Neural crest cell (in vitro differentiated cells): Measurements from ENCODE around the gene ZNF134. TPM values are rescaled to one million over a fixed set of nuclear protein-coding genes. Genes with fewer than 3 reads are reported as not detected.

Experiments used
- DNase-seq: peaks from one replicate; pipeline ENCODE4 v3.0.0; 2021; ENCODE audit warnings: low read depth, mixed read lengths, low spot score
- H3K27ac Mint-ChIP-seq: one replicate; pipeline ENCODE4 v1.8.0; 2021; ENCODE audit warnings: mild to moderate bottlenecking, mixed read lengths; ENCODE audit not compliant: unreplicated experiment
- H3K27me3 Mint-ChIP-seq: 2 replicates; pipeline ENCODE4 v1.8.0; 2021; ENCODE audit warnings: low read depth, mild to moderate bottlenecking, mixed read lengths
- H3K36me3 Mint-ChIP-seq: 2 replicates; pipeline ENCODE4 v1.8.0; 2021; ENCODE audit warnings: low read depth, mild to moderate bottlenecking, mixed read lengths
- H3K4me1 Mint-ChIP-seq: 2 replicates; pipeline ENCODE4 v1.8.0; 2021; ENCODE audit warnings: mixed read lengths
- H3K4me3 Mint-ChIP-seq: one replicate; pipeline ENCODE4 v1.8.0; 2021; ENCODE audit warnings: mild to moderate bottlenecking, mixed read lengths
- H3K9me3 Mint-ChIP-seq: 2 replicates; pipeline ENCODE4 v1.8.0; 2021; ENCODE audit warnings: mixed read lengths
- total RNA-seq: library from RNA; stranded (reverse); gene quantifications from 2 replicates; pipeline ENCODE4 v1.2.1, GENCODE V29; 2021
- TF ChIP-seq, protein P1 (sequence below): fragments of 200-600 bp; sonication (generic); conservative IDR thresholded peaks from 2 replicates; pipeline ENCODE4 v1.5.0; 2021; ENCODE audit warnings: antibody characterized with exemption, mild to moderate bottlenecking

Gene ZNF134
- total RNA-seq, 1 donor from 2014 or later = 31.7 TPM

DNA sequence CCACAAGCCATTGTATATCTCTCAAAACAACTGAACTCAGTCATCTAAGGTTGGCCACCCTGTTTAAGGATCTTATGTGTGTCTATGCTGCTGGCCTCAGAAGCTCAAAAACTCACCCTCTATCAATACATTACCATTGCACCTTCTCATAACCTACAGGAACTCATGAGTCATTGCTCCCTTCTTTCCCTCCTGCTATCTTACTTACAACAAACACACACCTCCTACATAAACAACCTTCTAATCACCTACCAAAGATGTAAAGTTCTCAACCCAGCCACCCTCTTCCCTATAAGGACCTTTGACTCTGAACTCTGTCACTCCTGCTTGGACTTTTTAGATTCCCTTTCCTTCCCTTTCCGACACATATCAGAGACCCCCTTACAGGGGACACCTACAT, 41.4 kb downstream of the ZNF134 start:
- peaks cover 71% of the 10 kb centered on the region for H3K27me3 Mint-ChIP-seq
- TF ChIP-seq, protein P1, sequence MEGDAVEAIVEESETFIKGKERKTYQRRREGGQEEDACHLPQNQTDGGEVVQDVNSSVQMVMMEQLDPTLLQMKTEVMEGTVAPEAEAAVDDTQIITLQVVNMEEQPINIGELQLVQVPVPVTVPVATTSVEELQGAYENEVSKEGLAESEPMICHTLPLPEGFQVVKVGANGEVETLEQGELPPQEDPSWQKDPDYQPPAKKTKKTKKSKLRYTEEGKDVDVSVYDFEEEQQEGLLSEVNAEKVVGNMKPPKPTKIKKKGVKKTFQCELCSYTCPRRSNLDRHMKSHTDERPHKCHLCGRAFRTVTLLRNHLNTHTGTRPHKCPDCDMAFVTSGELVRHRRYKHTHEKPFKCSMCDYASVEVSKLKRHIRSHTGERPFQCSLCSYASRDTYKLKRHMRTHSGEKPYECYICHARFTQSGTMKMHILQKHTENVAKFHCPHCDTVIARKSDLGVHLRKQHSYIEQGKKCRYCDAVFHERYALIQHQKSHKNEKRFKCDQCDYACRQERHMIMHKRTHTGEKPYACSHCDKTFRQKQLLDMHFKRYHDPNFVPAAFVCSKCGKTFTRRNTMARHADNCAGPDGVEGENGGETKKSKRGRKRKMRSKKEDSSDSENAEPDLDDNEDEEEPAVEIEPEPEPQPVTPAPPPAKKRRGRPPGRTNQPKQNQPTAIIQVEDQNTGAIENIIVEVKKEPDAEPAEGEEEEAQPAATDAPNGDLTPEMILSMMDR = no peak
- H3K27ac Mint-ChIP-seq = no peak overlapping the region
- no peaks in the 10 kb centered on the region for H3K4me1 Mint-ChIP-seq
- no peaks in the 10 kb centered on the region for H3K36me3 Mint-ChIP-seq
- H3K9me3 Mint-ChIP-seq = peaks cover 17% of the 10 kb centered on the region
- DNase-seq = no peak
- no peak overlapping the region for H3K4me3 Mint-ChIP-seq

DNA sequence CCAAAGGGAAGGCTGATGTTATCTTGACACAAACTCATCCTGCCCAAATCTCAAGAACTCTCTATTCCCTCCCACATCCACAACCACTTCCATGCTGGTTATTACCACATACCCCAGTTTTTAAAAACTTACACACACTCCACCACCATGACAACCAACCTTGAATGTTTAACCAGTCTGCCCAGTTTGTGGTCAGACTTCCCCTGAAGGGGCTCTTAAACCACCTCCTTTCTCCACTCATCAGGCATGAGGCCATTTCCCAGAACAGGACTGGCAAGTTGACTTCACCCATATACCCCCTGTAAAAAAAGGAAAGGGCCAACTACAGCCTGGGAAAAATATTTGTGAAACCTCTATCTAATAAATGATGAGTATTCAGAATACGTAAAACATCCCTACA, 42.3 kb downstream of the ZNF134 start:
- Mint-ChIP-seq H3K4me3 (no peak overlapping the region), H3K27me3 (peaks cover 78% of the 10 kb centered on the region), H3K4me1 (no peaks in the 10 kb centered on the region), H3K27ac (no peak overlapping the region), H3K9me3 (peaks cover 16% of the 10 kb centered on the region), H3K36me3 (no peaks in the 10 kb centered on the region)
- TF ChIP-seq, protein P1 = no peak
- no peak for DNase-seq

DNA sequence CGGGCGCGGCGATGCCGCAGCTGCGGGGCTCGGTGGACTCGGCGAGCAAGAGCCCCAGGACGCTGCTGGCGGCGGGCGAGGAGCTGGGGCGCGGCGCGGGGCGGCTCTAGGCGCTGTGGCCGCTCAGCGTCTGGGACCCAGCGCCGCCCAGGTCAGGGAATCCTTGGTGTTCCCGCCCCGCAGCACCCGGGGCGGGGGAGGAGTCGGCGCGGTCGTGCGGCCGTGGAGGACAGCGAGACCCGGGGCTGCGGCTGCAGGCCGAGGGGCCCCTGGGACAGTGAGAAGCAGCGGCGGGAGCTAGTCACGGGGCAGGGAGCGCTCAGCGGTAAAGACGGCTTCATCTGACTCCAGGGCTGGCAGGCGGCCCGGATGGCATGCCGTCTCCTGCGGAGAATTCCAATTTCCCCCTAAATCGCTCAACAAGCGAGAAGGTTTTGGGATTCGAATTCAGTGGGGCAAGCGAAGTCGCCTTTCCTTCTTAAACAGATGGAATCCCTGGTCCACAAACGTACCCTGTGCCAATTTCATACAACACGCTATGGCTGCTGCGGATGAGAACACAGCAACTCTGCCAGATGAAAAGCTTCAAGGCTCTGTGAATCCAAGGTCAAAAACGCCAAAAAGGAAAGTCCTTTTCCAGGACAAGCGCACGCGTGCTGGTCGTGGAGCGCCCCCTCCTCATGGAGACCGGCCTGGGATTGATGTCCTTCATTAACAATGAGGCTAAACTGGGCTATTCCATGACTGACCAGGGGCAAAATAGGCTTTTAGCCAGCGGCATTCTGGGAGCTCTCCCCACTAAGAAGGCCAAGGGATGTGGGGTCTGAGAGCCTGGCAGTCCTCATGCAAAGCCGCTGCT, 50.5 kb downstream of the ZNF134 start:
- DNase-seq = peak; percentile 55
- H3K36me3 Mint-ChIP-seq = no peaks in the 10 kb centered on the region
- H3K27me3 Mint-ChIP-seq = peaks cover 34% of the 10 kb centered on the region
- H3K4me1 Mint-ChIP-seq = peaks cover 8% of the 10 kb centered on the region
- TF ChIP-seq, protein P1 = no peak
- H3K27ac Mint-ChIP-seq = peak overlapping the region; percentile 96
- H3K4me3 Mint-ChIP-seq = peak overlapping the region; percentile 81
- no peaks in the 10 kb centered on the region for H3K9me3 Mint-ChIP-seq

DNA sequence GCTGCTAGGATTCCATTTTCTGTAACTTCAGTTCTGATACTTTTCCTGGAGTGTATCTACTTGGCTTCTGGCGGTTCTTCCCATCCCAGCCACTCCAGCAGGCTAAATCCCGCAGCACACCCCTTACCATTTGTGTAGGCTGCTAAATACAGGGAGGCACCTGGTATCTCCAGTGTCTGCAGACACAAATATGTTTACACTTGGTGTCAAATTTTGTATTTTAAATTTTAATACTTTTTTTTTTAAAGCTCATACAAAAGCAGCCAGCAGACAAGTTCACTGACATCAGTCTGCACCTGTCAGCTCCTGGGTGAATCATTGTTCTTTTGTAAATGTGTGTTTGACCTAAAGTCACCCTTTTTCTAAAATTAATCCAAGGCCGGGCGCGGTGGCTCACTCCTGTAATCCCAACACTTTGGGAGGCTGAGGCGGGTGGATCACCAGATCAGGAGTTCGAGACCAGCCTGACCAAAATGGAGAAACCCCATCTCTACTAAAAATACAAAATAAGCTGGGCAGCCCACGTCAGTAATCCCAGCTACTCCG, 51.3 kb downstream of the ZNF134 start:
- peak overlapping the region; percentile 79 for H3K4me3 Mint-ChIP-seq
- H3K27me3 Mint-ChIP-seq = peaks cover 29% of the 10 kb centered on the region
- TF ChIP-seq, protein P1 = no peak
- H3K4me1 Mint-ChIP-seq = peaks cover 8% of the 10 kb centered on the region
- no peak overlapping the region for H3K27ac Mint-ChIP-seq
- H3K36me3 Mint-ChIP-seq = no peaks in the 10 kb centered on the region
- no peak for DNase-seq
- no peaks in the 10 kb centered on the region for H3K9me3 Mint-ChIP-seq

DNA sequence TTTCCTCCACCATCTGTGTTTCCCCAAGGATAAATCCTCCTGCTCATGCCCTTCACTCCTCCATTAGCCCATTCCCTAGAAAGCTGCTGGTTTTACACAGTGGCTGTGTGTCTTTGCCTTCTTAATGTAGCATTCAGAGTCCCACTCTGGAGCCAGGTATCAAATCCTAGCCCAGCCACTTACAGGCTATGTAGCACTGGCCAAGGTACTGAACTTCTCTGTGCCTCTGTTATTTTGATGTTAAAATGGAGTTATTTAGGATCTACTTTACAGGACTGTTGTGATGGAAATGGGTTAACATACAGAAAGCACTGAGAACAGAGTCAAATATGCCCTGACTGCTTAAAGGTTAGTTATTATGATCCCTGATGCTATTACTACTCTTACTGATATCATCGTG, 53.2 kb downstream of the ZNF134 start:
- DNase-seq = no peak
- Mint-ChIP-seq H3K27ac (no peak overlapping the region), H3K4me1 (peaks cover 8% of the 10 kb centered on the region), H3K27me3 (peaks cover 34% of the 10 kb centered on the region), H3K9me3 (no peaks in the 10 kb centered on the region), H3K4me3 (peak overlapping the region; percentile 17), H3K36me3 (no peaks in the 10 kb centered on the region)
- TF ChIP-seq, protein P1 = no peak
